ENCODE measurements around the gene FBRS.
A peak's percentile ranks its signal among the peaks of the same experiment; 100 is the strongest.
"Not testable (repeated sequence)": the region's sequence is repeated elsewhere in the genome, so short reads cannot be mapped to it uniquely, and the experiment has no call there.

The FBRS gene

GRCh38 chr16:30698139-30698815, 40.0 kb downstream of the FBRS start:
- DNase-seq (ENCODE audit: low read depth in 2 of 2) = peak; percentile 98 to 99

GRCh38 chr16:30698816-30699614, 40.8 kb downstream of the FBRS start, which contains the start of gene SRCAP:
TSS of gene SRCAP (plus strand) at chr16:30699171. CDS start at chr16:30700825, 1,654 bp downstream.
- peak; percentile 56 to 61 for DNase-seq (ENCODE audit: low read depth in 2 of 2)

- no peak for DNase-seq (ENCODE audit: low read depth in 2 of 2)
Measured at GRCh38 chr16:30699615-30700099, 41.4 kb downstream of the FBRS start.

- no peak for DNase-seq (ENCODE audit: low read depth in 2 of 2)
Measured at GRCh38 chr16:30700491-30700890, 42.3 kb downstream of the FBRS start.

- no peak for DNase-seq (ENCODE audit: low read depth in 2 of 2)
Measured at GRCh38 chr16:30700971-30701370, 42.7 kb downstream of the FBRS start.

GRCh38 chr16:30703071-30703470, 44.8 kb downstream of the FBRS start:
- DNase-seq (ENCODE audit: low read depth in 2 of 2) = not testable (repeated sequence)

DNA sequence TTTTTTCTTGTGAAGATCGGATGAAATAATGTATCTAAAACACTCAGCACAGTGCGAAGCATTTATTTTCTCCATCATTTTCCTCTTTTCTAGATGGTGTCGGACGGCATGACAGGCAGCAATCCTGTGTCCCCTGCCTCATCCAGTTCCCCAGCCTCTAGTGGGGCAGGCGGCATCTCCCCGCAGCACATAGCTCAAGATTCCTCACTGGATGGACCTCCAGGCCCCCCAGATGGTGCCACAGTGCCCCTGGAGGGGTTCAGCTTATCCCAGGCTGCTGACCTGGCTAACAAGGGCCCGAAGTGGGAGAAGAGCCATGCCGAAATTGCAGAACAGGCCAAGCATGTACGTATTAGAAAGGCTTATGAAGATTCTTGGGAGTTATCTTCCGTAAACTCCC, 45.7 kb downstream of the FBRS start:
- no peak for DNase-seq (ENCODE audit: low read depth in 2 of 2)

DNA sequence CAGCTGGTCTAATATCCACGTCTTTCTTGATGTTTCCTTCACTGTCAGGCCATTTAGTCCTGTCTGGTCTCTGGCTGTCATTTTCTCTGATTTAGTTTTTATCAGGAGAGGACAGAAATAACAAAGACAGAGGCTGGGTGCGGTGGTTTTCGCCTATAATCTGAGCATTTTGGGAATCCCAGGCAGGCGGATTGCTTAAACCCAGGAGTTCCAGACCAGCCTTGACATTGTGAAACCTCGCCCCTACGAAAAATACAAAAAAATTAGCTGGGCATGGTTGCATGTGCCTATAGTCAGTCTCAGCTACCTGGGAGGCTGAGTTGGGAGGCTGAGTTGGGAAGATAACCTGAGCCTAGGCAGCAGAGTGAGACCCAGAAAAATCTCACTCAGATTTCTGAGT, 47.8 kb downstream of the FBRS start:
- no peak for DNase-seq (ENCODE audit: low read depth in 2 of 2)

DNA sequence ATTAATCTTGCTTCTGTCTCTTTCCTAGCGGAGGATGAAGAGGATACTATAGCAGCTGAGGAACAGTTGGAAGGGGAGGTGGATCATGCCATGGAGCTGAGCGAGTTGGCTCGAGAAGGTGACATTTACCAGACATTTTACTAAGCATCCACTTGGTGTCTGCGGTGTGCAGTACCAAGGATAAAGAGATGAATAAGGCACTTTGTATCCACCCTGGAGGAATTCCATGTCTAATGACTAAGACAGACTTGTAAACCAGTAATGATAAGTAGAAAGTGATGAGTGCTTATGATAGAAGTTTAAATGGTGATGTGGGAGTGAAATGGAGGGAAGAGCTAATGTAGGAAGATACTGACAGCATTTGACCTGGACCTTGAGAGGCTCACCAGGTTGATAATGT, 52.7 kb downstream of the FBRS start:
- no peak for DNase-seq (ENCODE audit: low read depth in 2 of 2)

DNA sequence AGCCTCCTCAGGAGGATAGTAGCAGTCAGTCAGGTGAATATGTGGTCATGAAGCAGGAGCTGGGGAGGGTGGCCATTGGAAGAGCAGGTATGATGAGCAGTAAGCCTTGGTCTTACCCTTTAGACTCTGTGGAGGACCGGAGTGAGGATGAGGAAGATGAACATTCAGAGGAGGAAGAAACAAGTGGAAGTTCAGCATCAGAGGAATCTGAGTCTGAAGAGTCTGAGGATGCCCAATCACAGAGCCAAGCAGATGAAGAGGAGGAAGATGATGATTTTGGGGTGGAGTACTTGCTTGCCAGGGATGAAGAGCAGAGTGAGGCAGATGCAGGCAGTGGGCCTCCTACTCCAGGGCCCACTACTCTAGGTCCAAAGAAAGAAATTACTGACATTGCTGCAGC, 53.5 kb downstream of the FBRS start:
- no peak for DNase-seq (ENCODE audit: low read depth in 2 of 2)

GRCh38 chr16:30715750-30716445, 57.7 kb downstream of the FBRS start:
- peak; percentile 3 to 18 for DNase-seq (ENCODE audit: low read depth in 2 of 2)

DNA sequence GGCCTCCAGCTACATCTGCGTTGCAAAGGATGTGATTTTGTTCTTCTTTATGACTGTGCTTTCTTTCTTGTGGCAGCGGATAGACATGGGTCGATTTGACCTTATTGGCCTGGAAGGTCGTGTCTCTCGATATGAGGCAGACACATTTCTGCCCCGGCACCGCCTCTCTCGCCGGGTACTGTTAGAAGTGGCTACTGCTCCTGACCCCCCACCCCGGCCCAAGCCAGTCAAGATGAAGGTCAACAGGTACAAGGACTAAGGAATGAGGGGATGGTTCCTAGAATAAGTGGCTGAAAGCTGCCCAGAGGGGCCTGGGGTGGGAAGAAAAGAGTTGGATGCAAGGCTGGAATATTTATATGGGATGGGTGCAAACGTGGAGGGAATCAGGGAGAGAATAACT, 61.9 kb downstream of the FBRS start:
- no peak for DNase-seq (ENCODE audit: low read depth in 2 of 2)
